HUDEP-2 (cell line): ENCODE measurements around the gene PRKCD.

Source experiments
- DNase-seq, 76 experiments: peaks; one replicate each; lab custom pipeline; 2025; ENCODE audit not compliant: unreplicated experiment in 76 of 76; lab: John Stamatoyannopoulos, UW

PRKCD gene

GRCh38 chr3:53169832-53170324 is 8.9 kb downstream of the PRKCD start:
- DNase-seq, result no peak

GRCh38 chr3:53170325-53171063 is 9.5 kb downstream of the PRKCD start:
- no peak for DNase-seq

GRCh38 chr3:53171064-53171418 is 10.0 kb downstream of the PRKCD start:
- DNase-seq, result no peak

GRCh38 chr3:53171827-53172505 is 11.0 kb downstream of the PRKCD start:
- no peak for DNase-seq

- no peak for DNase-seq
These were observed 12.1 kb downstream of the PRKCD start for GRCh38 chr3:53173107-53173506.

GRCh38 chr3:53174346-53175250 is 13.6 kb downstream of the PRKCD start:
- no peak for DNase-seq

GRCh38 chr3:53175613-53176540 is 14.9 kb downstream of the PRKCD start:
- no peak for DNase-seq

- no peak for DNase-seq
These were observed 17.2 kb downstream of the PRKCD start for GRCh38 chr3:53178246-53178645.

- DNase-seq, result no peak
These were observed 18.6 kb downstream of the PRKCD start for GRCh38 chr3:53179580-53179979.

- no peak for DNase-seq
These were observed 19.5 kb downstream of the PRKCD start for GRCh38 chr3:53180305-53181023.

GRCh38 chr3:53181024-53181371 is 20.0 kb downstream of the PRKCD start:
- DNase-seq, result no peak

GRCh38 chr3:53181528-53181927 is 20.5 kb downstream of the PRKCD start:
- DNase-seq, result no peak

- no peak for DNase-seq
These were observed 21.9 kb downstream of the PRKCD start for GRCh38 chr3:53182764-53183355.

- DNase-seq, result no peak
These were observed 22.5 kb downstream of the PRKCD start for GRCh38 chr3:53183514-53183913.

- no peak for DNase-seq
These were observed 23.7 kb downstream of the PRKCD start for GRCh38 chr3:53184701-53185100.

- no peak for DNase-seq
These were observed 24.9 kb downstream of the PRKCD start for GRCh38 chr3:53185761-53186465.

- no peak for DNase-seq
These were observed 25.7 kb downstream of the PRKCD start for GRCh38 chr3:53186726-53187125.

- no peak for DNase-seq
These were observed 26.4 kb downstream of the PRKCD start for GRCh38 chr3:53187430-53187829.
